ENCODE results near the gene PRRG4. TPM values are rescaled to one million over a fixed set of nuclear protein-coding genes. Genes with fewer than 3 reads are reported as not detected.
A peak's percentile ranks its signal among the peaks of the same experiment; 100 is the strongest.

The PRRG4 gene
- total RNA-seq, 1 experiment from 2014 or later: 0.16 TPM

- H3K27me3 ChIP-seq (replicated peaks): no peaks in the 10 kb centered on the region
- H3K4me1 ChIP-seq (replicated peaks): 0 out of 2 replicates have a peak, but pooled peaks cover 3% of the 10 kb centered on the region
- peaks cover 6% of the 10 kb centered on the region for H3K36me3 ChIP-seq
- H3K27ac ChIP-seq: peak overlapping the region; percentile 74
- peak overlapping the region; percentile 74 for H3K4me3 ChIP-seq
- DNase-seq (ENCODE audit: low read depth in 1 of 2, low spot score in 2 of 2): peak; percentile 57 to 58
- no peaks in the 10 kb centered on the region for H3K9me3 ChIP-seq (replicated peaks)
Observed at GRCh38 chr11:32893343-32894148, 63.8 kb downstream of the PRRG4 start.

DNA sequence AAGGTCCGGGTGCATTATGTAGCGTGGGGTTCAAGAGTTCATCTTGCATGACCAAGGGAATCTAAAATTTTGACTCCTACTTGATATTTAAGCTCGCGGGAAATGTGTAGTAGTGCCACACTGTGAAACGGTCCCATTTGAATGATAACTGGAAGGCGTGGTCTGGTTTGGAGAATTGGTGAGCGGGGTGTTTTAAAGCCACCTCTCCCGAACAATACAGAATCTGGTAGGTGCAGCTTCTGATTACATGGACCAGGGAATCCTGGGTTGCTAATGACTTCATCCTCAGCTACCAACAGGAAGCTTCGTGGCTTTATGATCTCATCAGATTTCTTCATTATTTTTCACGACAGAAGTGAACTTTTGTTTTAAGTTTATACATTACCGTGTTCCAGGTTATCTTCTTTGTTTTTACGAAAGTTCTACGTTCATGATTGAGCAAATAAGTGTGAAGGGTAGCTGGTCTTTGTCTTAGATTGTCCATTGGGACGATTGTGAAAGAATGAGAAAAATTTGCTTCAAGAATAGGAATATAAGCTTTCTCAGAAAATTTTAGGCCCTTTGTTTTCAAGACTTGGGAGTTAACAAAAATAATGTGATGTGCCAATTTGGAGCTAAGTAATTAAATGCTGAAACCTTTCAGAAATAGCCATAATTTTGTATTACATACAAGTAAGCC is 64.6 kb downstream of the PRRG4 start:
- H3K27ac ChIP-seq: peak overlapping the region; percentile 74
- DNase-seq (ENCODE audit: low read depth in 1 of 2, low spot score in 2 of 2): peak; percentile 54 to 55
- H3K4me3 ChIP-seq: peak overlapping the region; percentile 74
- H3K4me1 ChIP-seq (replicated peaks): 0 out of 2 replicates have a peak, but pooled peaks cover 3% of the 10 kb centered on the region
- no peaks in the 10 kb centered on the region for H3K27me3 ChIP-seq (replicated peaks)
- peaks cover 14% of the 10 kb centered on the region for H3K36me3 ChIP-seq
- H3K9me3 ChIP-seq (replicated peaks): no peaks in the 10 kb centered on the region

DNA sequence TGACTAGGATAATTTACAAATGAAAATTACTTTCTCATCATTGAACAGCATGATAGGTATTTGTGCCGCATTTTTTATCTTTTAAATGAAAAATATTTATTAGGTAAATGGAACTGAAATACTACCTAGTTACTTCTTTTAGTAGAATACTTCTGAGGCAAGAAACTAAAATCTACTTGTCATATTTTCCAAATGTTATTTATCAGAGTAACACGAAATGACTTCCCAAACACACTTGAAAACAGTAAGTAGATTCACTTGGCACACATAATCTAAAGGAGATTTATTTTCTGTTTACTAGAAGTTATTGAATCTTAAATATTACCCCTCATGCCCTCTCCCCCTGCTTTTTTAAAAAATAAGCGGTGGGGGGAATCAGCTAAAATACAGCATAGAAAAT is 65.2 kb downstream of the PRRG4 start:
- no peak overlapping the region for H3K4me3 ChIP-seq
- H3K9me3 ChIP-seq (replicated peaks): no peaks in the 10 kb centered on the region
- H3K27me3 ChIP-seq (replicated peaks): no peaks in the 10 kb centered on the region
- no peak for DNase-seq (ENCODE audit: low read depth in 1 of 2, low spot score in 2 of 2)
- H3K36me3 ChIP-seq: peaks cover 18% of the 10 kb centered on the region
- 0 out of 2 replicates have a peak, but pooled peaks cover 3% of the 10 kb centered on the region for H3K4me1 ChIP-seq (replicated peaks)
- H3K27ac ChIP-seq: peak overlapping the region; percentile 74

GRCh38 chr11:32895471-32895870 is 65.7 kb downstream of the PRRG4 start:
- Histone ChIP-seq H3K27me3 (replicated peaks) (no peaks in the 10 kb centered on the region), H3K4me3 (no peak overlapping the region), H3K9me3 (replicated peaks) (no peaks in the 10 kb centered on the region), H3K36me3 (peaks cover 24% of the 10 kb centered on the region), H3K27ac (no peak overlapping the region), H3K4me1 (replicated peaks) (0 out of 2 replicates have a peak, but pooled peaks cover 3% of the 10 kb centered on the region)
- DNase-seq (ENCODE audit: low read depth in 1 of 2, low spot score in 2 of 2): no peak

GRCh38 chr11:32897103-32897502 is 67.4 kb downstream of the PRRG4 start:
- peaks cover 28% of the 10 kb centered on the region for H3K36me3 ChIP-seq
- DNase-seq (ENCODE audit: low read depth in 1 of 2, low spot score in 2 of 2): no peak
- H3K27me3 ChIP-seq (replicated peaks): no peaks in the 10 kb centered on the region
- H3K27ac ChIP-seq: no peak overlapping the region
- H3K4me3 ChIP-seq: no peak overlapping the region
- H3K9me3 ChIP-seq (replicated peaks): no peaks in the 10 kb centered on the region
- no peaks in the 10 kb centered on the region for H3K4me1 ChIP-seq (replicated peaks)

GRCh38 chr11:32899438-32899837 is 69.7 kb downstream of the PRRG4 start:
- H3K36me3 ChIP-seq: peaks cover 22% of the 10 kb centered on the region
- H3K9me3 ChIP-seq (replicated peaks): no peaks in the 10 kb centered on the region
- H3K27me3 ChIP-seq (replicated peaks): no peaks in the 10 kb centered on the region
- H3K4me3 ChIP-seq: no peak overlapping the region
- H3K4me1 ChIP-seq (replicated peaks): no peaks in the 10 kb centered on the region
- no peak overlapping the region for H3K27ac ChIP-seq
- no peak for DNase-seq (ENCODE audit: low read depth in 1 of 2, low spot score in 2 of 2)

GRCh38 chr11:32902089-32902665 is 72.5 kb downstream of the PRRG4 start:
- H3K4me1 ChIP-seq (replicated peaks): no peaks in the 10 kb centered on the region

DNA sequence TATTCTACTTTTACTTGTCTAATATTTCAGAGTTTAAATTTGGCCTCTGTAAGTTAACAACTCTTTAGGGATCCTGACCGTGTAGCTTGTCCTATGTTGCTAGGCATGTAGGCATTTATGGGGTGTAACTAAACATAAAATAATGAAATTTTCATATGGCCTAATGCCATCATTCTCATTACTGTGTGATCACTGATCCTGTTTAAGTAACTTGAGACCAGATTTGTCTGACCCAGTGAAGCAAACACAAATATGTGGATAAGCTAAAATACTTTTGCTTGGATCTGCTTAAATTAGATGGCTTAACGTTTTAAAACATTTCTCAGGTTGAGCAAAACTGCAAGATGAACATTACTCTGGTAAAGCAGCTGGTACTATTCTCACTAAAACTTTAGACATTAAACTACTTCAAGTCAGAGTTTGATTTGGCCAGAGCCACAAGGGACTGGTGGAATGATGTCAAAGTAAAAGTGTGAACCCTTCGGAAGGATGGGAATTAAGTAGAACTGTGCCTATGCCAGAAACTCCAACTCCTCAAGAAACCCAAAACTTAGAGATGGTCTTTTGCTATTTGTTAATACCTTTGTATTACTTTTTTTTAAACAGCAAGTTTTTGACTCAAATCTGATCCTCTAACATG is 75.4 kb downstream of the PRRG4 start:
- Histone ChIP-seq H3K4me3 (no peak overlapping the region), H3K36me3 (peaks cover 10% of the 10 kb centered on the region), H3K27me3 (replicated peaks) (no peaks in the 10 kb centered on the region), H3K27ac (no peak overlapping the region), H3K4me1 (replicated peaks) (no peaks in the 10 kb centered on the region), H3K9me3 (replicated peaks) (no peaks in the 10 kb centered on the region)
- DNase-seq (ENCODE audit: low read depth in 1 of 2, low spot score in 2 of 2): no peak

More at GRCh38 chr11:32902089-32902665, 72.5 kb downstream of the PRRG4 start:
- DNase-seq (ENCODE audit: low read depth in 1 of 2, low spot score in 2 of 2): no peak
- Histone ChIP-seq H3K27ac (no peak overlapping the region), H3K4me3 (no peak overlapping the region), H3K9me3 (replicated peaks) (no peaks in the 10 kb centered on the region), H3K27me3 (replicated peaks) (no peaks in the 10 kb centered on the region), H3K36me3 (peaks cover 22% of the 10 kb centered on the region)

Other genes starting within 250 kb of the PRRG4 start
- gene EIF3M, start 246.1 kb upstream of the PRRG4 start, total RNA-seq (2014; rRNA removed; shearing (Covaris generic)): 609 and 714 TPM in 2 replicates
- gene CCDC73, start 35.3 kb upstream of the PRRG4 start, total RNA-seq (2014; rRNA removed; shearing (Covaris generic)): not detected in 2 replicates
- 15.0 and 24.9 TPM in 2 replicates for gene QSER1, start 62.9 kb downstream of the PRRG4 start, total RNA-seq (2014; rRNA removed; shearing (Covaris generic))
- gene DEPDC7, start 186.0 kb downstream of the PRRG4 start, total RNA-seq (2014; rRNA removed; shearing (Covaris generic)): 15.0 and 22.5 TPM in 2 replicates
- 24.5 and 26.4 TPM in 2 replicates for gene TCP11L1, start 209.6 kb downstream of the PRRG4 start, total RNA-seq (2014; rRNA removed; shearing (Covaris generic))